T-helper 2 cell treated with Interferon-gamma antibody and Interleukin-4, amounts not matched to agents 100 ng/mL and 5 ng/mL, for 36 hours (primary cell): Measurements from ENCODE around the gene ARL15. TPM values are rescaled to one million over a fixed set of nuclear protein-coding genes. Genes with fewer than 3 reads are reported as not detected.

ENCODE experiments used
- intact Hi-C: fragments of 100-400 bp; cut with micrococcal nuclease; formaldehyde crosslinking; loops from one replicate; pipeline ENCODE4 v1.15.1; 2023
- total RNA-seq: library from RNA; stranded (reverse); gene quantifications from 2 replicates; pipeline ENCODE4 v1.2.3, GENCODE V29; 2022

Gene ARL15
- total RNA-seq, 1 donor from 2014 or later: 11.7 TPM

GRCh38 chr5:54315736-54316528 is 5.6 kb upstream of the ARL15 start:
- intact Hi-C loops: loop anchor here (10.0 kb wide), 1 partner anchor 549 kb away; no protein-coding TSS in a partner anchor

- intact Hi-C loops: loop anchor here (5.0 to 10.0 kb wide), 2 partner anchors 551 to 1206 kb away; partner anchors contain the start of gene MOCS2
Measured at GRCh38 chr5:54313311-54314270, 3.2 kb upstream of the ARL15 start.

GRCh38 chr5:54312499-54312898 is 2.1 kb upstream of the ARL15 start:
- intact Hi-C loops: loop anchor here (5.0 to 10.0 kb wide), 2 partner anchors 552 to 1205 kb away; partner anchors contain the start of gene MOCS2

GRCh38 chr5:54311176-54311677 is 854 bp upstream of the ARL15 start:
- intact Hi-C loops: loop anchor here (2.0 to 10.0 kb wide), 5 partner anchors 72 to 1204 kb away; partner anchors contain the start of gene MOCS2

- intact Hi-C loops: loop anchor here (1.0 to 10.0 kb wide), 7 partner anchors 71 to 1203 kb away; partner anchors contain the start of gene MOCS2
Measured at GRCh38 chr5:54309691-54310432, 511 bp downstream of the ARL15 start.

GRCh38 chr5:54309276-54309675 is 1.1 kb downstream of the ARL15 start:
- intact Hi-C loops: no loop called here

- intact Hi-C loops: no loop called here
Measured at GRCh38 chr5:54307583-54307982, 2.8 kb downstream of the ARL15 start.

GRCh38 chr5:54306893-54307292 is 3.5 kb downstream of the ARL15 start:
- intact Hi-C loops: no loop called here

GRCh38 chr5:54305737-54306136 is 4.6 kb downstream of the ARL15 start:
- intact Hi-C loops: no loop called here

- intact Hi-C loops: no loop called here
Measured at GRCh38 chr5:54304040-54304439, 6.3 kb downstream of the ARL15 start.

- intact Hi-C loops: no loop called here
Measured at GRCh38 chr5:54302267-54302687, 8.1 kb downstream of the ARL15 start.

GRCh38 chr5:54301849-54302248 is 8.5 kb downstream of the ARL15 start:
- intact Hi-C loops: no loop called here

- intact Hi-C loops: no loop called here
Measured at GRCh38 chr5:54301220-54301619, 9.2 kb downstream of the ARL15 start.

- intact Hi-C loops: no loop called here
Measured at GRCh38 chr5:54298947-54299346, 11.4 kb downstream of the ARL15 start.

- intact Hi-C loops: no loop called here
Measured at GRCh38 chr5:54296386-54296785, 14.0 kb downstream of the ARL15 start.

- intact Hi-C loops: no loop called here
Measured at GRCh38 chr5:54295651-54296276, 14.6 kb downstream of the ARL15 start.

GRCh38 chr5:54294097-54294667 is 16.2 kb downstream of the ARL15 start:
- intact Hi-C loops: no loop called here

GRCh38 chr5:54292866-54293265 is 17.5 kb downstream of the ARL15 start:
- intact Hi-C loops: no loop called here

GRCh38 chr5:54291498-54291897 is 18.9 kb downstream of the ARL15 start:
- intact Hi-C loops: no loop called here

- intact Hi-C loops: no loop called here
Measured at GRCh38 chr5:54289769-54290168, 20.6 kb downstream of the ARL15 start.
